Neuron (in vitro differentiated cells): Measurements from ENCODE around the gene PBX1.

ENCODE experiments used
- H2AFZ ChIP-seq: one replicate; pipeline ENCODE4 v1.6.1; 2013; ENCODE audit warnings: low read depth, mild to moderate bottlenecking, inconsistent platforms, low read length, moderate library complexity
- H3K27me3 ChIP-seq: one replicate; pipeline ENCODE4 v1.6.1; 2013; ENCODE audit warnings: low read length; ENCODE audit not compliant: insufficient read depth
- H3K36me3 ChIP-seq: one replicate; pipeline ENCODE4 v1.6.1; 2013; ENCODE audit warnings: low read length; ENCODE audit not compliant: insufficient read depth
- H3K4me1 ChIP-seq: one replicate; pipeline ENCODE4 v1.6.1; 2013; ENCODE audit warnings: low read length; ENCODE audit not compliant: insufficient read depth
- H3K4me3 ChIP-seq: 2 replicates; pipeline ENCODE4 v1.5.1; 2013; ENCODE audit warnings: mild to moderate bottlenecking, low read length, moderate library complexity
- H3K9me3 ChIP-seq: one replicate; pipeline ENCODE4 v1.6.1; 2013; ENCODE audit warnings: low read length

PBX1 gene

GRCh38 chr1:164735315-164736052 lies 176.5 kb downstream of the PBX1 start:
- Histone ChIP-seq H3K27me3 (no peaks in the 10 kb centered on the region), H3K36me3 (no peaks in the 10 kb centered on the region), H2AFZ (no peak overlapping the region), H3K4me1 (peaks cover 25% of the 10 kb centered on the region), H3K9me3 (peaks cover 2% of the 10 kb centered on the region), H3K4me3 (no peak overlapping the region)

GRCh38 chr1:164736137-164736536 lies 177.2 kb downstream of the PBX1 start:
- Histone ChIP-seq H3K36me3 (no peaks in the 10 kb centered on the region), H3K9me3 (peaks cover 2% of the 10 kb centered on the region), H3K27me3 (no peaks in the 10 kb centered on the region), H2AFZ (no peak overlapping the region), H3K4me3 (no peak overlapping the region), H3K4me1 (peaks cover 25% of the 10 kb centered on the region)

GRCh38 chr1:164739189-164739588 lies 180.2 kb downstream of the PBX1 start:
- H3K9me3 ChIP-seq: no peaks in the 10 kb centered on the region
- no peak overlapping the region for H2AFZ ChIP-seq
- peaks cover 25% of the 10 kb centered on the region for H3K4me1 ChIP-seq
- H3K36me3 ChIP-seq: no peaks in the 10 kb centered on the region
- H3K4me3 ChIP-seq: no peak overlapping the region
- H3K27me3 ChIP-seq: no peaks in the 10 kb centered on the region

- Histone ChIP-seq H3K4me3 (no peak overlapping the region), H2AFZ (no peak overlapping the region), H3K27me3 (no peaks in the 10 kb centered on the region), H3K4me1 (peaks cover 23% of the 10 kb centered on the region), H3K36me3 (no peaks in the 10 kb centered on the region), H3K9me3 (no peaks in the 10 kb centered on the region)
These were observed 181.1 kb downstream of the PBX1 start for GRCh38 chr1:164740000-164740526.

GRCh38 chr1:164742745-164743144 lies 183.8 kb downstream of the PBX1 start:
- Histone ChIP-seq H3K9me3 (no peaks in the 10 kb centered on the region), H3K4me3 (no peak overlapping the region), H2AFZ (no peak overlapping the region), H3K36me3 (peaks cover 2% of the 10 kb centered on the region), H3K4me1 (peaks cover 12% of the 10 kb centered on the region), H3K27me3 (no peaks in the 10 kb centered on the region)

GRCh38 chr1:164743976-164744375 lies 185.0 kb downstream of the PBX1 start:
- peaks cover 2% of the 10 kb centered on the region for H3K36me3 ChIP-seq
- no peak overlapping the region for H3K4me3 ChIP-seq
- no peaks in the 10 kb centered on the region for H3K27me3 ChIP-seq
- H3K4me1 ChIP-seq: peaks cover 19% of the 10 kb centered on the region
- H3K9me3 ChIP-seq: no peaks in the 10 kb centered on the region
- no peak overlapping the region for H2AFZ ChIP-seq

GRCh38 chr1:164745736-164746135 lies 186.8 kb downstream of the PBX1 start:
- no peak overlapping the region for H2AFZ ChIP-seq
- H3K27me3 ChIP-seq: no peaks in the 10 kb centered on the region
- peaks cover 14% of the 10 kb centered on the region for H3K4me1 ChIP-seq
- peaks cover 2% of the 10 kb centered on the region for H3K36me3 ChIP-seq
- no peak overlapping the region for H3K4me3 ChIP-seq
- H3K9me3 ChIP-seq: no peaks in the 10 kb centered on the region

GRCh38 chr1:164746632-164747031 lies 187.6 kb downstream of the PBX1 start:
- Histone ChIP-seq H3K4me3 (no peak overlapping the region), H3K9me3 (no peaks in the 10 kb centered on the region), H3K36me3 (peaks cover 2% of the 10 kb centered on the region), H3K27me3 (no peaks in the 10 kb centered on the region), H3K4me1 (peaks cover 14% of the 10 kb centered on the region), H2AFZ (no peak overlapping the region)

GRCh38 chr1:164748253-164748899 lies 189.4 kb downstream of the PBX1 start:
- no peak overlapping the region for H3K4me3 ChIP-seq

GRCh38 chr1:164753521-164754077 lies 194.6 kb downstream of the PBX1 start:
- Histone ChIP-seq H3K9me3 (no peaks in the 10 kb centered on the region), H3K27me3 (no peaks in the 10 kb centered on the region), H3K4me3 (no peak overlapping the region), H3K4me1 (peaks cover 1% of the 10 kb centered on the region), H3K36me3 (no peaks in the 10 kb centered on the region), H2AFZ (no peak overlapping the region)

More at GRCh38 chr1:164748253-164748899, 189.4 kb downstream of the PBX1 start:
- Histone ChIP-seq H3K9me3 (no peaks in the 10 kb centered on the region), H2AFZ (no peak overlapping the region), H3K27me3 (no peaks in the 10 kb centered on the region), H3K4me1 (peaks cover 14% of the 10 kb centered on the region), H3K36me3 (peaks cover 2% of the 10 kb centered on the region)

- H3K36me3 ChIP-seq: no peaks in the 10 kb centered on the region
- H3K4me3 ChIP-seq: no peak overlapping the region
- no peaks in the 10 kb centered on the region for H3K27me3 ChIP-seq
- no peaks in the 10 kb centered on the region for H3K9me3 ChIP-seq
- no peak overlapping the region for H2AFZ ChIP-seq
- H3K4me1 ChIP-seq: no peaks in the 10 kb centered on the region
These were observed 195.2 kb downstream of the PBX1 start for GRCh38 chr1:164754088-164754600.

GRCh38 chr1:164755690-164756089 lies 196.7 kb downstream of the PBX1 start:
- no peaks in the 10 kb centered on the region for H3K36me3 ChIP-seq
- no peaks in the 10 kb centered on the region for H3K4me1 ChIP-seq
- no peaks in the 10 kb centered on the region for H3K9me3 ChIP-seq
- H2AFZ ChIP-seq: no peak overlapping the region
- H3K4me3 ChIP-seq: no peak overlapping the region
- H3K27me3 ChIP-seq: no peaks in the 10 kb centered on the region

- H3K4me3 ChIP-seq: no peak overlapping the region
- no peak overlapping the region for H2AFZ ChIP-seq
- no peaks in the 10 kb centered on the region for H3K4me1 ChIP-seq
- no peaks in the 10 kb centered on the region for H3K36me3 ChIP-seq
- no peaks in the 10 kb centered on the region for H3K27me3 ChIP-seq
- no peaks in the 10 kb centered on the region for H3K9me3 ChIP-seq
These were observed 197.8 kb downstream of the PBX1 start for GRCh38 chr1:164756741-164757140.
